Tibial nerve (tissue), 4 donors: ENCODE data around the gene BCAT1.

Experiments
- CTCF ChIP-seq, 5 experiments: fragments of 200-600 bp in 3 of 5; fragments of 450-650 bp in 2 of 5; sonication (generic) in 3 of 5; IDR thresholded peaks; one replicate each; pipeline ENCODE4 v1.5.1; 2016 to 2019; ENCODE audit warnings: antibody characterized with exemption in 5 of 5, mild to moderate bottlenecking in 3 of 5, moderate library complexity in 2 of 5
- EP300 ChIP-seq, 2 donors: sonication (generic); formaldehyde crosslinking; IDR thresholded peaks; one replicate each; pipeline ENCODE4 v1.6.1; 2017; ENCODE audit warnings: antibody characterized with exemption in 2 of 2, mild to moderate bottlenecking in 1 of 2

GRCh38 chr12:24815114-24815423, 133.8 kb downstream of the BCAT1 start:
- TF ChIP-seq CTCF (IDR thresholded peaks at IDR 0.05) (no peak), EP300 (IDR thresholded peaks at IDR 0.05) (no peak)
